Stimulated activated CD8-positive, alpha-beta memory T cell treated with anti-CD3 and anti-CD28 coated beads, Interleukin-15, amount 100 ng/mL, for 48 hours (primary cell): ENCODE data around the gene NCS1.

ENCODE experiments used
- DNase-seq, 2 donors: peaks; one replicate each; pipeline ENCODE4 v3.0.0-alpha.2; 2020; ENCODE audit warnings: low read depth in 2 of 2

Gene NCS1

DNA sequence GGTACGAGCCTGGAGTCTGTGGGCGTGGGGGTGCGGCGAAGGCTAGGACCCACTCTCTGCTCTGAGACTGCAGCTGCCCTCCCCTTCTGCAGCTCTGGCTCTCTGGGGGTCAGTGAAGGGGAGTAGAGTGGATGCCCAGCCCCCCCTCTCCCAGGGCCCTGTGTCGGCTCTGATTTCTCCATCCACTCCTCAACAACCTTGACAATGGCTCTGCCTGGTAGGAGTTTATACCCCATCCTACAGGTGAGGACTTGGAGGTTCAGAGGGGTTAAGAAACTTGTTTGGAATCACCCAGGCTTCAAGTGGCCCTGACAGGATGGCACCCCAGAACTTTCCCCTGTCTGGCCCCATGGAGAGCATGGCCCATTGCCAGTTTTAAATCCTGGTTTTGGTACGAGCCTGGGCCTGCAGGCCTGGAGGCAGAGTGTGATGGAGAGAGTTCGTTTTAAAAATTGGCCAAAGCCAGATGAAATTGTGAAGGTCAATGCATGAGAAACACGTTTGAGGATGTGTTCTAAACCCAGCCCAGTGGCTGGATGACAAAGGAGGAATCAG, 22.3 kb downstream of the NCS1 start:
- DNase-seq, result no peak

DNA sequence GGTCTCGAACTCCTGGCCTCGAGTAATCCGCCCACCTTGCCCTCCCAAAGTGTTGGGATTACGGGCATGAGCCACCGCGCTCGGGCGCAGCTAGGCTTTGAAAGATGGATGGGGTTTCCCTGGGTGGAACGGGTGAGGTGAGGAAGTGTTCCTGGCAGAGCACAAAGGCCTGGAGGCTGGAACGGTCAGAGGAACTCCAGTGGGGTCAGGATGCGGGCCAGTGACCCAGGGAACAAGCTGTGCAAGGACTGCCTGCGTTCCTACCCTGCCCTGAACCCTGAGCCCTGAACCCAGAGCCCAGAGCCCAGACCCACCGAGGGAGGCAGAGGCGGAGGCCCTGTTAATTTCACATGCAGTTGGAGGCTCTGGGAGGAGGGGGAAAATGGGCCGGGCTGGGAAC, 23.4 kb downstream of the NCS1 start:
- DNase-seq, result no peak

DNA sequence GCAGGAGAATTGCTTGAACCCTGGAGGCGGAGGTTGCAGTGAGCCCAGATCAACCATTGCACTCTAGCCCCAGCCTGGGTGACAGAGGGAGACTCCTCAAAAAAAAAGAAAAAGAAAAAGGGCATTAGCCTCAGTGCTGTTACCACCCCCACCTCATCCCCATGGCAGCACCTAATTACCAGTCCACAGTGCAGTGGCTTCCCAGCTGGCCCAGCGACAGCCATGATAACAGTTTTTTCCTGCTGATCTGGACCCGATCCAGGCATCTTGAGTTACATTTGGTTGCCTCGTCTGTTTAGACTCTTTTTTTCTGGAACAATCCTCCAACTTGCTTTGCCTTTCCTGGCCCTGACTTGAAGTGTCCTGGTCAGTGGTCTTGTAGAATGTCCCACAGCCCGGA, 24.4 kb downstream of the NCS1 start:
- no peak for DNase-seq

DNA sequence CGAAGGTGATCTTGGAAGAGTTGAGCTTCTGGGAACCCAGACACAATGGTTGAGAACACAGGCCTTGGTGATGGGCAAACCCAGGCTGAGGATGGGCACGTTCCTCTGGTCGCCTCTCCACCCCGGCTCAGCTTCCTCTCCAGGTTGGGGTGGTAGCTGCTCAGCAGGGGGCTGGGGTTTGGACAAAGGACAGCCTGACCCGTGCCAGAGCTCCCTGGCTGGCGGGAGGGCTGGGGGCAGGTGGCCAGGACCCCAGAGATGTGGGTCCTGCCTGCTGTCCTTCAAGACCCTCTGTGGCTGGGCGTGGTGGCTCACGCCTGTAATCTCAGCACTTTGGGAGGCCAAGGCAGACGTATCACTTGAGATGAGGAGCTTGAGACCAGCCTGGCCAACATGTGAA, 25.2 kb downstream of the NCS1 start:
- DNase-seq, result no peak

DNA sequence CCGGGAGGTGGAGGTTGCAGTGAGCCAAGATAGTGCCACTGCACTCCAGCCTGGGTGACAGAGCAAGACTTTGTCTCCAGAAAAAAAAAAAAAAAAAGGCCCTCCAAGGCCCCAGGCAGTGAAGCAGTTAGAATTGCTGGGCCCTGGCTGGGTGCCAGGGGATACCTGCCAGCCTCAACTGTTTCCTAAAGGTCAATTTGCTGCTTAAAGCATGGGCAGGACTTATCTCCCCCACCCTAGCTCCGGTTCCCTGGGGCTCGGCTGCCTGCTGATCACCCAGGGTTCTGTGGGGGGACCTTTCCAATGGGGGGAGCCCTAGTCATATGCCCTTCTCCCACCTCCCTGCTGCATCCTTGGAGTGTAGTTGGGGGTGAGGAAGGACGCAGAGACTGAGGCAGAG, 25.7 kb downstream of the NCS1 start:
- no peak for DNase-seq

DNA sequence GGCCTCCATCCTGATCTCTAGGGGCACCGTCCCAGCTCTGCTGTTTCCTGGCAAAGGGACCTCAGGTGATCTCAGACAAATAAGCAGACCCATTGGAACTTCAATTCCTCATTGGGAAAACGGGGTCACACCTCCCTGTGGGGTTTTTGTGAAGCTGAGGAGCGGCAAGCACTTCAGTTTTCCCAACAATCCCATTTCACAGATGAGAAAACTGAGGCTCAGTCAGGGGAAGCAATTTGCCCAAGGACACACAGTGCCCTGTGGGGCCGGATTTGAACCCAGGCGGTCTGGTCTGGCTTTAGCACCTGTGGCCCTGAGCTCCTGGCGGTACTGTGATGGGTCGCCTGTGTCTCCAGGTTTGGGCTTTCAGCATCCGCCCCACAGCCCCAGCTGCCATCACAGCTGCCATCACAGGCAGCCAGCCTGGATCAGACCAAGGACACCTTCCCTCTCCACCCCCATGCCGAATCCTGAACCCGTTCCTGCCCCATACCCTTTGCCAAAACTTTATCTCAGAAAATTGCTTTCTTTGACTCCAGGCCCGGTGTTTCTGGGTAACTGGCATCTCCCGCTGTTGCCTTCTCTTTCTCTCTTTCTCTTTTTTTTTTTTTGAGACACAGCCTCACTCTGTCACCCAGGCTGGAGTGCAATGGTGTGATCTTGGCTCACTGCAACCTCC, 26.4 kb downstream of the NCS1 start:
- no peak for DNase-seq

DNA sequence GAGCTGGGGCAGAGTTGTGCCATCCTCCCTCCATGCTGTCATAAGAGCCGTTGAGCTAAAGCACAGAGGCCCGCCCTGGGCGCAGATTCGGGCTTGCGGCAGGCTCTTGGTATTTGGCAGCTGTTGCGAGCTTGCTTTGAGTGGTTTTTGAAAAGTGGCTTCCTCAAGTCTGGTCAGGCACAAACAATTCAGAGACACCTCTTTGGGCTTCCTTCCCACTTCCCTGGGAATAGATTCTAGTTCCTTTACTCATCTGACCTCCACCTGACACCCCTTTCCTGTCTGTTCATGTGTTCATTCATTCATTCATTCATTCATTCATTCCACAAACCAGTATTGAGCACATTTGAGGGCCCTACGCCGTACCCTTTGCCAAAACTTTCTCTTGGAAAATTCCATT, 27.4 kb downstream of the NCS1 start:
- DNase-seq, result no peak

DNA sequence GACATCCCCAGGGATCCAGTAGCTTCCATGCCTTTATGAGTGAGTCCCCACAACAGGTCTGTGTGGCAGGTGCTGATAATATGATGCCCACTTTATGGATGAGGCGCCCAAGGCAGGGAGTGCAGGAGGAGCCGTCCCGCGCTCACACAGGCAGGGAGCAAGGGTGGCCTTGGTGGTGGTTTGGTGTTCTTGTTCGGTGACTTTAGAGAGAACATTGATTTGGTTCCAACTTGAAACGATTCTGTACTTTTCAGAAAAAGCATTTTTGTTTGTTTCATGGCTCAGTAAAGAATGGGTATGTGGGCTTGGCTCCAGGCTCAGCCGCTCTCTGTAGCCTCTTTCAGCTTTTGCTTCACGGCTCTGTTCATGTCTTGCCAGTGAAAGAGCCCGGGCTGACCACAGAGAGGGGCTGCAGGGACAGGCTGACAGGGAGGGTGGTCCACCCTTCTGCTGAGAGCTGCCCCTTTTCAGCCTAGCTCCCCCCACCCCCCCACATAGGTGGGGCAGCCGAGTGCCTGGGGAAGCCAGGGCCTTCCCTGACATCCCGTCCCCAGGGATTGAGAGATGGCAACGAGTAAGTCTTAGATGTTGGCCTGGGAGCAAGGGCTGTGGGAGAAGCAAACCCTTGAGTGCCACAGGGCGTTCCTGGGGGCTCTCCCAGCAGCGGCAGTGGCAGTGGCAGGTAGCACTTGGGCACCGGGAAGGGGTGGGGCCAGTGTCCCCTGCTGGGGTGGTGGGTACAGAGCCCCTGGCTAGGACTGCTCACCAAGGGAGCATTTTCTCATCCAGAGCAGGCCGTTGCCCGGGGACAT, 28.0 kb downstream of the NCS1 start:
- no peak for DNase-seq

DNA sequence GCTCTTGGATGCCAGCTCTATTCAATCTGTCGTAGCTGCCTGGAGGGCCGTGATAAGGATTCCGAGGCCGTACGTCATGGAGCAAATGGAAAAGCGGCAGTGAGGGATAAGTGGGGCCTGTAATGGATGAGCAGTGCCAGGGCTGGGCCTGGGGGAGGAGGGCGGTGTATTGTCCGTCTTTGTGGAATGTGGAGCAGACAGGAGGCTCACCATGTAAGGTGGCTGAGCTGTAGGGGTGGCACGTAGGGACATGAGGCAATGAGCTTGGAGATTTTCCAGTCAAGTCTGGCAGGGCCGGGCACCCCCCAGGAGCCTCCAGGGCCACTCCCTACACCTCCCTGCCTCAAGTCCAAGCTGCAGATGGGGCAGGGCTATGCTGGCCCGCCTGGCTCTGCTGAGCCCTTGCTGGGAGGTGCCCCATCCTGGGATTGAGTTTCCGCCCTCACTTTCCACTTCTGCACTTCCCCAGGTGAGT, 29.2 kb downstream of the NCS1 start:
- DNase-seq, result no peak

DNA sequence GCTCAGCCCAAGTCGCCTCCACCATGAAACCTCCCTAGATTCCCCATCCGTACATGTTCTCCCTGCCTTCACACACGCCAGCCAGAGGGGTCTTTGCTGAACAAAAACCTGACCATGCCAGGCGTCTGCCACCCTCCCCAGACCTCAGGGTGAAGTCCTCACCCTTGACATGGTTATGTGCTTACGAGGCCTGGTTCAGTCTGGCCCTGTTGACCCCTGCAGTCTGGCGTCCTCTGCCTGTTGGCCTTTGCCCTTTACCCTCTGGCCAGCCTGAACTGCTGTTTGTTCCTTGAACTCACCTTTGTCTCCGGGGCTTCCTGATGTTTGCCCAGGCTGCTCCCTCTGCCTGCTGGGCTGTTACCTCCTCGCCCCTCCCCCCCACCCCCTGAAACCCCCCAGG, 29.8 kb downstream of the NCS1 start:
- DNase-seq, result no peak

DNA sequence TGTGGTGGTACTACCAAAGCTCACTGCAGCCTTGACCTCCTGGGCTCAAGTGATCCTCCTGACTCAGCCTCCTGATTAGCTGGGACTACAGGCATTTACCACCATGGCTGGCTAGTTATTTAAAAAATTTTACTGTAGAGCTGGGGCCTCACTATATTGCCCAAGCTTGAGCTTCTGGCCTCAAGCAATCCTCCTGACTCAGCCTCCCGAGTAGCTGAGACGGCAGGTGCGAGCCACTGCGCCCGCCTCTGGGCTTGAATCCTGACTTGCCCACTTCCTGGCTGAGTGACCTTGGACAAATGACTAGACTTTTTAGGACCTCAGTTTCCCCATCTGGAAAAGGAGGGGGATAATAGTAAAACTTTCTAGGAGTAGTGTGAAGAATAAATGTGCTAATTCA, 32.1 kb downstream of the NCS1 start:
- DNase-seq, result no peak

DNA sequence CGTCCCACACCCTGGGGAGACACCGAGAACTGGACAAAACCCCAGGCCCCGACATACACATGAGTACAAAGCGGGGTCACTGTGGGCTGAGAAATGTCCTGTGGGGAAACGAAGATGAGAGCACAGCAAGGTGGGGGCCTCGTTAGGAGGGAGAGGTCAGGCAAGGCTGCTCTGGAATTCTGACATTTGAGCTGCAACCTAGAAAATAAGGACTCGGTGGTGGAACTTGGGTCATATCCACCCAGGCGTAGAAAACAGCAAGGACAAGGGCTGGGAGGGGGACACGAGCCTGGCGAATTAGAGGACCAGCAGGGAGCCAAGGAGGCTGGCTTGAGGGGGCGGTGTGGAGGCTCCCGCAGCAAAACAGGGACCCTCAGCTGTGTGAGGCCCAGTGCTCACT, 32.8 kb downstream of the NCS1 start:
- DNase-seq, result no peak

DNA sequence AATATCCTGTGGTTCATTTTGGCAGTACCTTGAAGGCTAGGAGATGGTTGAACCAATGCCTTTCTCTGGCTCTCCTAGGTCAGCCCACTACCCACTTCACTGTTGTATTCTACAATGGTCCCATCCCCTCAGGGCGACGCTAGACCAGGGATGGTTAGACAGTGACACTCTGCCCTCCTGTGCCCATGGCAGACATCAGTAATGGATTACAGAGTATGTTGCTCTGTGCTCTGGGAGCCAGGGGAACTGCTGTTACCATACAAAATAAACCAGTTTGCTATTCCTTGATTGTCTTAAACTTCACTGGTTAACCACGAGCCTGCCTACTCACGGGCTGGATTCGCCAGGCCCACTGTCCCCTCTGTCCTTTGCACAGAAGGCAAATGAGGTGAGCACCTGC, 33.7 kb downstream of the NCS1 start:
- DNase-seq, result no peak

DNA sequence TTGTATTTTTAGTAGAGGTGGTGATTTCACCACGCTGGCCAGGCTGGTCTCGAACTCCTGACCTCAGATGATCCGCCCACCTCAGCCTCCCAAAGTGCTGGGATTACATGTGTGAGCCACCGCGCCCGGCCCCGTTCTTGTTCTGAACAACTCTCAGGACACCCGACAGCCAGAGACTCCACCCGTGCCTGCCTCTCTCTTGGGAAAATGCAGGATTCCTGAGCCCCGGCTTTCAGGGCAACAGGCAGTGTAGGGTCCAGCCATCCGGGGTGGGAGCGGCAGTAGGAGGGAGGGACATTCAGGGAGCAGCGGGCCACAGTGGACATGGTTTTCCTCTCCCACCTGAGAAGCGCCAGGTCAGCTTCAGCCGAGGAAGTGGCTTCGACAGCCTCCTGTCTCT, 34.4 kb downstream of the NCS1 start:
- no peak for DNase-seq

DNA sequence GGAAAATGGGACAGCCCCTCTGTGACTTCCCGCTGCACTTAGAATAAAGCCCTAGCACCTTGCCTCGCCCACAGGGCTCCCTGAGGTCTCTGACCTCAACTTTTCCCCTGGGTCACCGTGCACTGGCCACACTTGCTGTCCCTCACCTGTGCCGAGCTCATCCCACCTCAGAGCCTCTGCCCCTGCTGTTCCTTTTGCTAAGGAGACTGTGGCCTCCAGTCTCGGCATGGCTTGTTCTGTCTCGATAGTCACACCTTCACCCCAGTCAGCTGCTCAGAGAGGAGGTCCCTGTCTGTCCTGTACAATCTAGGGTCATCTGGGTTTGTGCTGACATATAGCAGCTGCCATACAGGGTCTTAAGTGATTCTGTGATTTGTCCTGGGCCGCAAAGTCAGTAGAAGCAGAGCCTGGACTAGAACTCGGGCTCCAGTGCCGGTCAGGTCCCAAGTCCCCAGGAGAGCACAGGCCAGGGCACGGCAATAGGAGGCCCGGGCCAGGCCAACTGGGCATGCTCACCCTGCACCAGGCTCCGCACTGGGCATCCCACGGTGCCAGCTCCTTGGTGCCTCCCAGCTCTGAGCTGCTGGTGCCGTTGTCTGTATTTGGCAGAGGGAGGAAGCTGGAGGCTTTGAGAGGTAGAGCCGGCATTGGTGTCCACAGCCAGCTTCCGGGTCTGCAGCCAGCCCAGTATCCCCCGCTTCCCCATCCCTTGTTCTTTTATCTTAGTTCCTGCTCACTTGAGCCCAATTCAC, 35.2 kb downstream of the NCS1 start:
- no peak for DNase-seq

DNA sequence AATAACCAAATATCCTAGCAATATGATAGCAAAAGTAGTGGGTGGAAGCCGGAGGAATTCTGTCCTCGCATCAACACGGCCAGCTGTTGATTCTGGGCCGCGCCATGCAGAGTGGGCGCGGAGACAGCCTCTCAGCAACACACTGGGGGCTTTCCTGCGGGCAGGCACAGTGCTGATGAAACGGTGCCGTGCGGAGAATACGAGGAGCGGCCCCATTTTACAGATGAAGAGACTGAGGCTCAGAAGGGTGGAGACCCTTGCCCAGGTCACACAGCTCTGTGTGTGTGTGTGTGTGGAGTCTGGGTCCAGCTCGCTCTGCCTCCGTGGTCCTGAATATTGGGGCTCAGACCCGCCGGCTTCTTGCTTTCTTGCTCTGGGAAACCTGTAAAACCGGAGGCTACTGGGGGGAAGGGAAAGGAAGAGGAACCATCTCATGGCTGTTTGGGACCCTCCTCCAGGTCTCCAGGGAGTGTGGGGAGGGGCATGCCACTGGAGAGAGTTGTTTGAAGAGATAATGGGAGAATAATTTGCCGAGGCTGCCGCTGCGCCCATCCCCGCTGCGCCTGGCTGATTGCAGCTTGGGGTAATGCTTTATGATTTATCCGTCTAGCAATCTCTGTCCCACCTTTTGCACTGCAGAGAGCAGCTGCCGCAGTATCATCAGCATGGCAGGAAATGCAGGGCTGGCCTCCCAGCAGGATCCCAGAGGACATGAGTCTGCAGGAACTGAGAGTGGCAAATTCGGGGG, 36.6 kb downstream of the NCS1 start:
- DNase-seq, result no peak

DNA sequence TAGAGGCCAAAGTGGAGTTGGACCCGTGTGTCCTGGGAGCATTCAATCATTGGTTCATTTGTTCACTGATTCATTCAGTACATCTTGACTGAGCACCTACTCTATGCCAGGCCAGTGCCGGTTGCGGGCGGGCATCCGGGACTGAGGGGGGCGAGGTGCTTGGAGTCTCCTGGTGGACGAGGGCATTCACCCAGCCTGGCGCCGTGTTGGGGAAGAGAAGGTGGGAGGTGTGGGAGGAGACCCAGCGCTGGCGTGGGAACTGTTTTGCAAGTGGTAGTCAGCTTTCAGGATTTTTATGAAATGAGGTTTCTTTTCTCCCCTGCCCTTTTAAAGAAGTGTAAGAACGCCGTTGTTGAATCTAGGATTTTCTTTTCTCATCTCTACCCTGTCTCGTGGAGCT, 37.2 kb downstream of the NCS1 start:
- no peak for DNase-seq

DNA sequence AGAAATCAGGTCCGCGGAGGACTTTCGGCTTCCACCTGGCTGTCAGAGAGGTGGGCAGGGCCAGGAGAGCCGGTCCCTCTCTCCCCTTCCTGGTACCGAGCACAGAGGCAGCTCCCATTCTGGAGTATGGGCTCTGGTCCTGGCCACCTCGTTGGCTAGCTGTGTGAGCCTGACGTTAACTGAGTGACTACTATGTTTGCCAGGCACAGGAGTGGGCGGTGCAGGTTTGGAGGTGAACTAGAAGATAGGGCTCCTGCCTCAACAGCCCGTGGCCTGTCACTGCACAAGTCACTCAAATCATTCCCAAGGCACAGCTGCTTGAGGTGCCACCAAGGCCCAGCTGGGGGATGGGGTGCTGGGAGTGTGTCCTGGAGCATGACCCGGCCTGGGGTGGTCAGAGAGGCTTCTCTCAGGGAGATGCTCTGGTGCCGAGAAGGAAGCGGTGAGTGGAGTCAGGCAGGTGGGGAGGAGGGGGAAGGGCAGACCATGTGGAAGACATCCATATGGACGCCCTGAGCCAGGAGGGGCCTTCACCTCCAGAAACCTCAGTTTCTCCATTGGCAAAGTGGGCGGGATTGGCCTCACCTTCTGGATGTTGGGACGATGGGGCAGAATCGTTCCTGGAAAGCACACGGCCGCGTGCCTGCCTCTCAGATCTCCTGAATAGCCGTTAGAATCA, 39.5 kb downstream of the NCS1 start:
- DNase-seq, result no peak

DNA sequence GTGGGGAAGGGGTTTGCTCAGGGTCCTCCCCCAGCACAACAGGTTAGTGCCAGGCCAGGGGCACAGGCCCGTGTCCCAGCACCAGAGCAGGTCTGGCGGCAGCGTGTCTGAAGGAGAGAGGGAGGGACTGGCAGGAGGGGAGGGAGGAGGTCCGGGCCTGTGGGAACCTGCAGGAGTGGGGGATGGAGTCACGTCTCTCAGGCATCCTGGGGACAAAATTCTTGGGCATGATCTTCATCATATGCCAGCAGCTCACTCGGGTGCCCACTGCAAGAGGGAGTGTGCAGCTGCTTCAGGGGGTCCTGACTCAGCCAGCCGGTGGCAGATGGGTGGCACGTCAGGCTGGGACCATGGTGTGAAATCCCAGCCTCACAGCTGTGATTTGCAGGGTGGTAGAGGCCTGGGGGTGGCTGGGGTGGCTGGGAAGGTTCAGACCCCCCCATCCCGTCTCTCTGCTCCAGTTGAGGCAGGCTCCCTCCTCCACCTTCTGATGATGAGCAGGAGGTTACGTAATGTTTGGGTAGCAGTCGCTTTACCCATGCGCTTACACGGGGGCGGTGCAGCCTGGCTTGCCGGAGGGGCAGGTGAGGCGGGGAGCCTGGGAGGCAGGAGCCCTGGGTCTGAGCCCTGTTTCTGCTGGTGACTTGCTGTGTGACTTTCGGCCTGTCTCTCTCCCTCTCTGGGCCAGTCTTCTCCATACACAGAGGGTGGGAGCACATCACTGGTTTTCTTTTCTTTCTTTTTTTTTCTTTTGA, 40.5 kb downstream of the NCS1 start:
- DNase-seq, result no peak
